ENCODE data around the gene SLX9.

Gene SLX9

DNA sequence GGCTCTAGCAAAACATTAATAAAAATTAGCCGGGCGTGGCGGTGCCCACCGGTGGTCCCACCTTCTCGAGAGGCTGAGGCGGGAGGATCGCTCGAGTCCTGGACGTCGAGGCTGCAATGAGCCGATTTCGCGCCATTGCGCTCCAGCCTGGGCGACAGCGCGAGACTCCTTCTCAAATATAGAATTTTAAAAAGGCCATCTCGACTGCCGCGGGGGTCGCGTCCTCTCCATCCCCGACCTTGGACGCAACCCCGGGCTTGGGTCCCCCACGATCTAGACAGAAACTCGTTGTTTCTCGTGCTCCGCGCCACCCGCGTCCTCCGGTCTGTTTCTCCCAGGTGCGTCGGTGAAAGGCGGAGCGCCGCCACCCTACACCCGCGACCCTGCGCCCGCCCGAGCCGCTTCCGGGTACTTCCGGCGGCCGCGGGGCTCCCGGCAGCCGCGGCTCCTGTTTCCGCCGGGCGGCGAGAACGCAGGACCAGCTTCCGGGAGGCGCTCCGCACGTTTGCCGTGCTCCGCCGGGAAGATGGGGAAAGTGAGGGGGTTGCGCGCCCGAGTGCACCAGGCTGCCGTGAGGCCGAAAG is at the start of gene SLX9:
Gene SLX9, plus strand, starts transcription at position 498 of the 584 bp plus-strand sequence. Its CDS starts 29 bp downstream, at position 527.
- DNase-seq, result peak; percentile 34

GRCh38 chr21:44890338-44890931 is 49.4 kb upstream of the SLX9 start:
- no peak for DNase-seq

- no peak for DNase-seq
Observed at GRCh38 chr21:44890961-44891541, 48.8 kb upstream of the SLX9 start.

DNA sequence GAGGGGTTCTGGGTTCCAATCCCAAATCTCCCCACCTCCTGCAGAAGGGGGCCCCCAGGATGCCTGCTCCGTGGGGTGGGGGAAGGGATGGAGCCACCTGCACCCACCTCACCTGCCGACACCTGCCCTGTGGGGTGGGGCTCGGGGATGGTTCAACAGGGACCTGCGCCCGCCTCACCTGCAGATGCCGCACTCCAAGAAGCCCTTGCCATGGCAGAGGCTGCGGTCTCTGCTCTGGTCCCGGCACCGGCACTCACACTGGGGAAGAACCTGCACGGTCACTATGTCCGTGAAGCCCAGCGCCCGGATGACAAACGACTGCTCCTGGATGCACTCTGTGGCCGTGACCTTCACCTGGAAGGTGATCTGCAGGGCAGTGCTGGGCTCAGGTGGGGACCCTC is 48.2 kb upstream of the SLX9 start:
- no peak for DNase-seq

DNA sequence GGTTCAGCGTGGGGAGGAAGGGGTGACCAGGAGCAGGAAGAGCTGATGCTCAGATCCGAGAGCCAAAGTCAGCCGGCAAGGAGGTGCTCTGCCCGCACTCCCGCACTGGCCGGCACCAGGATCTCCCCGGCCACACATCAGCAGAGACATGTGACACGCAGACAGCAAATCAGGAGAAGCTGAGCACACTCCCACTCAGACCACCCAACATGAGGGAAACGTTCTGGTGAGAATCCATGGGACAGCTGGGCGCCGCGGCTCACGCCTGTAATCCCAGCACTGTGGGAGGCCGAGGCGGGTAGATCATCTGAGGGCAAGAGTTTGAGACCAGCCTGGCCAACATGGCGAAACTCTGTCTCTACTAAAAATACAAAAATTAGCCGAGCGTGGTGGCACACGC is 47.7 kb upstream of the SLX9 start:
- no peak for DNase-seq

DNA sequence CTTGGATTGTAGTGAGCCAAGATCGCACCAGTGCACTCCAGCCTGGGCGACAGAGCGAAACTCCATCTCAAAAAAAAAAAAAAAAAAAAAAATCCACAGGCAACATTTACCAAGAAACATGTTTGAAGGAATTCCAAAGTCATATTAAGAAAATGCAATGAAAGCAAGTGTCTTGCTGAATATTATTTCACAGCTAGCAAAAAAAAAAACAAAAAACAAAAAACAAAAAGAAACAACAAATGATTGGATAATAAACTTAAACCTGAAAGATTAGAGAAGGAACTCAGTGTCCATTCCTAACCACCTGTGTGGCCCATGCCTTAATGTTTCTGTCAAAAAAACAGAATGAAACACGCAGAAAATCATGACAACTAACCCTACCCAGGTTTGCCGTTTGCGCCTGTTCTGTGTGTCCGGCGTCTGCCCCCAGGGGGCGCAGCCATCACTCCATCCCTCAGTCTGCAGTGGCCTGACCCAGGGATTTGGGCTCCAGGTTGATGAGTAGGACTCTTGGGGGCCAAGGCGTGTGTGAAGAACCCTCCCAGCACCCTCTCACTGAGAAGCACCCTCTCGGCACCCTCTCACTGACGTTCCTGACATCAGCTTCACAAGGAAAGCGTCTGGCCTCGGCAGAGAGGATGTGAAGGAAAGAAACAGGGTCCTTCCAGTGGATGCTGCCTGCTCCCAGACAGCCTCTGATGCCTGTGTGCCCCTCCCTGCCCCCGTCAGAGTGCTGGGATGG is 47.1 kb upstream of the SLX9 start:
- DNase-seq, result no peak

GRCh38 chr21:44893278-44893556 is 46.6 kb upstream of the SLX9 start:
- DNase-seq, result no peak

DNA sequence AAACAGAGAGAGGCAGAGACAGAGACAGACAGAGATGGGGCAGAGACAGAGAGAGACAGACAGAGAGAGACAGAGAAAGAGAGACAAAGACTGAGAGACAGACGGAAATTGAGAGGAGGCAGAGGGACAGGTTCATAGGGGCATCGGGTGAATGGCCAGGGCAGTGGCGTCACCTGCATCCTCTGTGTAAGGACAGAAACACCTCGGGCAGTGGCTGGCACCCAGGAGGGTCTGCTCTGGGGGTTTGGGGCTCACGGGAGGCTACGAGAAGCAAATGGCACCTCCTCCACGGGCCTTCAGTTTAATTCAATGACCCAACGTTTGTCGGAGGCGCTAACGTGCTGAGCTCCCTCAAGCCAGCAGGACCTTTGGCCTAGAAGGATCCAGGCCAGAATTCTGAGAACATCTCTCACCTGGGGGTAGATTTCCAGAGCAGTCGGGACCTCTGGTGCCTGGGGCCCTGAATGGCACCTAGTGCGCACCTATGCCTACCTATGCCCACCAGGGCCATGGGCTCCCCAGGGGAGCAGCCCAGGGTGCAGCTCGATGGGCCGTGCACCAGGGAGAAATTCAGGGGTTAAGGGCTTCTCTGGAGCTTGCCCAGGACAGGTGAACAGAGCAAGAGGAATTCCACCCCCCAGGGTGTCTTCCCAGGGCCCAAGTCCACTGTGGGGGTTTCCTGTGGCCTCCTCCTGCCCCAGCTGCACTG is 45.7 kb upstream of the SLX9 start:
- no peak for DNase-seq

DNA sequence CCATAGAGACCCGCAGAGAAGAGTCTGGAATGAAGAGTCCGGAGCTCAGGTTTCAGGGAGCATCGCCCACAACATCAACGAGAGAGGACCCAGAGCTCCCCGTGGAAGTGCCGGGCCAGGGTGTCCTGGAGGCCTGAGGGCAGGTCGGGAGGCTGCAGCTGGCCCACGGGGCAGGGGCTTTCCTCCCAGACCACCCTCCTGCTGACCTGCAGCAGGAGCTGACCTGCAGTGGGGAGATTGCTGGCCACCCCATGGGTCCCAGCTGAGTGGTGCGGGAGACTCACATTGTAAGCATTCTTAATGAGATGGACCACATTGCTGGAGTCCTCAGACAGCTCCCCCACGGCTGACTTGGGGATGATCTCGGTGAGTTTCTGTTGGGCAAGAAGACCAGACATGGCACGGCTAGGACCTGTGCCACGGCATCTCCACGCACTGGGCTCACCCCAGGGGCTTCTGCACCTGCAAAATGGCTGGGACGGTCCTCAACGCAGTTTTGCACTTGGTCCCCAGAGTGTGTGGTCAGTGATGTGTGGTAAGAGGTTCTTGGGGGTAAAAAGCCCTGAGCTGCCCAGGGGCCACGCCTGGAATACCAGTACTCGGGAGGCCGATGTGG is 45.0 kb upstream of the SLX9 start:
- DNase-seq, result no peak

GRCh38 chr21:44895859-44896258 is 44.0 kb upstream of the SLX9 start:
- no peak for DNase-seq

- DNase-seq, result no peak
Observed at GRCh38 chr21:44896561-44897286, 43.1 kb upstream of the SLX9 start.

- DNase-seq, result no peak
Observed at GRCh38 chr21:44897326-44898010, 42.4 kb upstream of the SLX9 start.

DNA sequence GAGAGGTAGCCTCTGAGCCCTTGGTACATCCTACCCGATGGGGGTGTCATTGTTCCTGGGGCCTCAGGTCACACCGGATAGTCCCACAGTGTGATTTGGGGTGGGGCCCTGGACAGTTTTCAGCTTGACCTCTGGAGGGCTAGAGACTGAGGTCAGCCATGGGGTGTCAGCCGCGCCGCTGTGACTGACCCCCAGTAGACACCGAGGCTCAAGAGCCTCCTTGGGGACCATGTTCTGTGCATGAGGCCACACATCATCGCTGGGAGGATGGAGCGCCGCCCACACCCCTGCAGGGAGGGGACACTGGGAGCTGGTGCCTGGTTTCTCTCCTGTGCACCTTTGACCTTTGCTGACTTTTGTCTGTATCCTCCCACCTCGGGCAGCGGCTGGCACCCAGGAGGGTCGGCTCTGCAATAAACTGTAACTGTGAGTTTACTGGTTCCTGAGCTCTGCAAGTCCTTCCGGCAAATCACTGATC is 41.8 kb upstream of the SLX9 start:
- DNase-seq, result no peak

DNA sequence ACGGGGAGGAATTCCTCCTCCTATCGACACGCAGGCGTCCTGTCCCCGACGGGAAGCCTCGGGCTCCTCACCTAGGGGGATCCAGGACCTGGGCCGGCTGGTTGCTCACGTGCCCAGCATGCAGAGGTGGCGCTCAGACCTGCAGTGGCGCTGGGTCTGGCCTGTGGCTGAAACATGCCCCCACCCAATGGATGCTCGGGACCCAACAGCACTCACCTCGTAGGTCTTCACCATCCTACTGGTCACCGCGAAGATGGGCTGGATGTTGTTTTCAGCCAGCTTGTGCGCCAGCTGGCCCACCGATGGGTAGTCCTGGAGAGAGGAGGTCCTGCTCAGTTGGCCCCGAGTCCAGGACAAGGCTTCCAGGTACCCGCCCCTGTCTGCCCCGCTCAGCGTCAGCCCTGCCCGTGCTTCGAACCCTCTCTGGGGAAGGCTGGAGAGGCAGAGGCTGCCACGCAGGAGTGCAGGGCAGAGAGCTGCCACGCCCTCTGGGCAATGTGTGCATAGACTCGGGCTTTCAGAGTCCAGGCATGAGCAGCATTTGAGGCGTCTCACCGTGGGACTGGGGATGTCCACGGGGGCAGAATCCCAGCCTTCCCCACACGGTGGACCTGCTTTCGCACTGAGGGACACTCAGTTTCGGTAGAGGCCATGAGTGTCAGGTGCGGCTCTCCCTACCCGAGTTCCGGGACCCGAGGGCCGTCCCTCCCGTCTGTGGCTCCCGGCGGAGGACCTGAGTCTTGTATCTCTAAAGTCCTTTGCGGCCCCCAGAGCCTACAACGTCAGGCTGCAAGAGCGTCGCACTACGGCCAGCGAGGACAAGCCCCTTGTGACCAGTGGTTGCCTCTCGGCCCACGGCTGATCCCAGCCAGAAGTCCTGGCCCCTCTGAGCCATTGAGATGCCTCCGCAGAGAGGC is 40.7 kb upstream of the SLX9 start:
- no peak for DNase-seq

DNA sequence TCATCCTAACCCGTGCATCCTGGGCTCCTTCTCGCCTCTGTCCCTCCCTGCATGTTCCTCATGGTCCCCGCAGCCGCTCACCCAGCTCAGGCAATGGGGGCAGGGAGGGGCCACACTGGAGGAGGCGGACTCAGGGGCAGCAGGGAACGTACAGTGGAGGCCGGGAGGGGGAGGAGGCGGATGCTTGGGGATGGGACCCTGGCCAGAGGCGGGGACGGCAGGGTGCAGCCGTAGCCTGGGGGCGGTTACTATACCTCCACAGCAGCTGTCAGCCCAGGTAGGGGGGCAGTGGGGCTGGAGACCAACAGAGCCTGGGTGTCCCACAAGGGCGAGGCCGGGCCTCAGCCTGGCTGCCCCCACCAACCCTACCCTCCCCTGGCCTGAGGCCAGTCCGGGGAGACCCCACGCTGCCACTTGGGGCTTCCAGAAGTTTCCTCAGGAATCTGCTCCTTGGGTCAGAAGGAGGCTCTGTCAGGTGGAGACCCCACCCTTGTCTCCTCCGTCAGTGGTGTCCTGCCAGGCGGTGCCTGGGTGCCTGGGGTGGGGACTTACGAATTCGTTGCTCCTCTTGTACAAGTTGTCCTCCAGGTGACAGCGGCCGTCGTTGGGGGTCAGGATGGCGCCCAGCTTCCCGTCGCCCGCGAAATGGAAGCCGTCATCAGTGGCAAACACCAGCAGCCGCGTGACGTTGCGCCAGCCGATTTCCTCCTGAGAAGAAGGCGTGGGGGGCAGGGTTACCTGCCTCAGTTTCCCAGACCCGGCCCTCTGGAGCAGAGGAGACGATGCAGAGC is 39.9 kb upstream of the SLX9 start:
- DNase-seq, result no peak

- DNase-seq, result no peak
Observed at GRCh38 chr21:44900559-44901251, 39.1 kb upstream of the SLX9 start.

DNA sequence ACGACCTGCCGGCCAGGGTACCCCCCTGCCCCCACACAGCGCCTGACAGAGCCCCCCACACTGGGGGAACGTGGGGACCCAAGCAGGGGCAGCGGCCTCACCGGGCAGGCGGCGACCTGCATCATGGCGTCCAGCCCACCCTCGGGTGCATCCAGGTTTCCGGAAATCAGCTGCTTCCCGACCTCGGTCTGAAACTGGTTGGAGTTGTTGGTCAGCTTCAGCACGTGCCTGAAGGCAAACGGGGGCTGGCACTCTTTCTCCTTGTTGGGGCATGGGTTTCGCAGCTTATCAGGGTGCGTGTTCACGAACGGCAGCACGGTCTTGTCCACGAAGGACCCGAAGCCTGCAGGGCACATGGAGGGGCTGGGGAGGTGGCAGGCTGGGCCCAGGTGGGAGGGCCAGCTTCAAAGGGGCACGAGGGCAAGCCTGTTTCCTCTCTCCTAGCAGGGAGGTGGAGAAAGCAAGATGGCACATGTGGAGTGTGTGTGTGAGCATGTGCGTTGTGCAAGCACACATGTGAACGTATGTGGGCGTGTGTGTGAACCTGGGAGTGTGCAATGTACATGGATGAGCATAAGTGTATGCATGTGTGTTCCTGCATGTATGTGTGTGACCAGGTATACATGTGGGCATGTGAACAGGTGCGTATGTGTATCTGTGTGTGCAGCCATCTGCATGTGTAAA is 38.3 kb upstream of the SLX9 start:
- DNase-seq, result no peak

- DNase-seq, result no peak
Observed at GRCh38 chr21:44902268-44903049, 37.4 kb upstream of the SLX9 start.
